ENCODE data around the gene BTN3A1.
"Not testable (repeated sequence)": the region's sequence is repeated elsewhere in the genome, so short reads cannot be mapped to it uniquely, and the experiment has no call there.

Gene BTN3A1

GRCh38 chr6:26455357-26455970 lies 53.4 kb downstream of the BTN3A1 start:
- no peak for TF ChIP-seq CTCF (IDR thresholded peaks at IDR 0.05; ENCODE audit: borderline replicate concordance, insufficient read depth, low read depth, low read length)
- H3K4me3 ChIP-seq (ENCODE audit: low read depth, low read length), result no peak overlapping the region

- no peak overlapping the region for H3K4me3 ChIP-seq (ENCODE audit: low read depth, low read length)
- no peak for TF ChIP-seq CTCF (IDR thresholded peaks at IDR 0.05; ENCODE audit: borderline replicate concordance, insufficient read depth, low read depth, low read length)
These were observed 55.3 kb downstream of the BTN3A1 start for GRCh38 chr6:26457264-26457805.

GRCh38 chr6:26457806-26458688 lies 56.0 kb downstream of the BTN3A1 start, which contains the start of gene BTN2A1:
Gene BTN2A1, plus strand, starts transcription at chr6:26457955. Its CDS starts 682 bp downstream, at chr6:26458637.
- no peak for TF ChIP-seq CTCF (IDR thresholded peaks at IDR 0.05; ENCODE audit: borderline replicate concordance, insufficient read depth, low read depth, low read length)
- peak within 1 kb of the TSS; percentile 77 for H3K4me3 ChIP-seq (ENCODE audit: low read depth, low read length)

- no peak for TF ChIP-seq CTCF (IDR thresholded peaks at IDR 0.05; ENCODE audit: borderline replicate concordance, insufficient read depth, low read depth, low read length)
- no peak overlapping the region for H3K4me3 ChIP-seq (ENCODE audit: low read depth, low read length)
These were observed 57.1 kb downstream of the BTN3A1 start for GRCh38 chr6:26459023-26459810.

- not testable (repeated sequence) for H3K4me3 ChIP-seq (ENCODE audit: low read depth, low read length)
These were observed 59.3 kb downstream of the BTN3A1 start for GRCh38 chr6:26461353-26461752.

- TF ChIP-seq CTCF (IDR thresholded peaks at IDR 0.05; ENCODE audit: borderline replicate concordance, insufficient read depth, low read depth, low read length), result no peak
- H3K4me3 ChIP-seq (ENCODE audit: low read depth, low read length), result no peak overlapping the region
These were observed 61.9 kb downstream of the BTN3A1 start for GRCh38 chr6:26464014-26464413.
